ENCODE results near the gene TRPM8. TPM values are rescaled to one million over a fixed set of nuclear protein-coding genes. Genes with fewer than 3 reads are reported as not detected.

TRPM8 gene
- total and polyA plus RNA-seq, 2 of the 13 experiments (the other 11 are each of a cell fraction or from before 2014, with no cell fraction given) = 0.12 TPM; not detected in 1

- intact Hi-C loops (cut with micrococcal nuclease; ENCODE audit: unreplicated experiment) = no loop called here
- Histone ChIP-seq H3K9me3 (ENCODE audit: low read length) (no peaks in the 10 kb centered on the region), H3K27me3 (ENCODE audit: control insufficient read depth in 1 of 2, insufficient read depth in 2 of 2, low read length in 2 of 2) (no peaks in the 10 kb centered on the region), H3K36me3 (replicated peaks in 1 of 2; ENCODE audit: control insufficient read depth in 1 of 2, insufficient read depth in 2 of 2, low read length in 2 of 2) (no peaks in the 10 kb centered on the region), H3K9ac (ENCODE audit: insufficient read depth, low read depth, low read length) (no peak overlapping the region), H2AFZ (ENCODE audit: low read length) (no peak overlapping the region), H3K4me1 (ENCODE audit: insufficient read depth, low read length) (no peaks in the 10 kb centered on the region), H3K4me2 (ENCODE audit: low read depth, low read length) (no peak overlapping the region), H3K4me3 (replicated peaks in 1 of 3; ENCODE audit: insufficient read depth in 1 of 3, low read depth in 2 of 3, low read length in 3 of 3) (no peak overlapping the region), H3K27ac (ENCODE audit: extremely low read length, insufficient read depth, low read length) (no peak overlapping the region), H3K79me2 (ENCODE audit: insufficient read depth, low read length) (no peaks in the 10 kb centered on the region), H4K20me1 (ENCODE audit: insufficient read depth, low read length) (no peaks in the 10 kb centered on the region)
- no peak for TF ChIP-seq KAT2B (IDR thresholded peaks at IDR 0.05; ENCODE audit: borderline replicate concordance, low read depth, low read length)
- no peak for TF ChIP-seq PRDM15 (CRISPR knock-in tag; IDR thresholded peaks at IDR 0.05)
- TF ChIP-seq ISX (CRISPR knock-in tag; conservative IDR thresholded peaks at IDR 0.05) = no peak
- no peak for TF ChIP-seq XBP1 (CRISPR knock-in tag; IDR thresholded peaks at IDR 0.05)
- BruUV-seq (replicated peaks) = no TSS peak
- in situ Hi-C loops (cut with HindIII; ENCODE audit: extremely low pct_ligation_motif_present, low pct_unique_long_range_greater_than_20kb) = no loop called here
- ATAC-seq = no peak
- CTCF ChIA-PET (ENCODE audit: low intra/inter-chr PET ratio, low total read pairs) = no interaction called here
- WGBS (ENCODE audit: low lambda C conversion rate) = 44% methylated on average over 3 of the region's 3 CpGs
- no peak for DNase-seq (ENCODE audit: low spot score)
- no peak for FAIRE-seq
- POLR2A ChIA-PET = no interaction called here
Measured at GRCh38 chr2:233945146-233945545, 28.0 kb downstream of the TRPM8 start.
